M059J (cell line): ENCODE measurements around the gene MBNL2. TPM values are rescaled to one million over a fixed set of nuclear protein-coding genes. Genes with fewer than 3 reads are reported as not detected.
A peak's percentile ranks its signal among the peaks of the same experiment; 100 is the strongest.
"Not testable (repeated sequence)": the region's sequence is repeated elsewhere in the genome, so short reads cannot be mapped to it uniquely, and the experiment has no call there.

Experiments
- DNase-seq: peaks from one replicate; pipeline ENCODE4 v3.0.0-alpha.2; 2012; ENCODE audit warnings: low read depth
- total RNA-seq: library from RNA; depleted of rRNA; stranded (reverse); fragments of >200 nt; shearing (Covaris generic); gene quantifications from 2 replicates; pipeline ENCODE4 v1.2.3, GENCODE V29; 2014; rRNA removed

MBNL2 gene, protein sequence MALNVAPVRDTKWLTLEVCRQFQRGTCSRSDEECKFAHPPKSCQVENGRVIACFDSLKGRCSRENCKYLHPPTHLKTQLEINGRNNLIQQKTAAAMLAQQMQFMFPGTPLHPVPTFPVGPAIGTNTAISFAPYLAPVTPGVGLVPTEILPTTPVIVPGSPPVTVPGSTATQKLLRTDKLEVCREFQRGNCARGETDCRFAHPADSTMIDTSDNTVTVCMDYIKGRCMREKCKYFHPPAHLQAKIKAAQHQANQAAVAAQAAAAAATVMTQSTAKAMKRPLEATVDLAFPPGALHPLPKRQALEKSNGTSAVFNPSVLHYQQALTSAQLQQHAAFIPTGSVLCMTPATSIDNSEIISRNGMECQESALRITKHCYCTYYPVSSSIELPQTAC
- 57.2 and 72.8 TPM in 2 replicates for total RNA-seq

- DNase-seq, result peak; percentile 92
Measured at GRCh38 chr13:97221989-97222700, at the start of gene MBNL2. MBNL2 (plus strand) TSS chr13:97222333; CDS start chr13:97276236, 53,903 bp downstream.

- DNase-seq, result peak; percentile 48
Measured at GRCh38 chr13:97174638-97175037, 47.5 kb upstream of the MBNL2 start.

- DNase-seq, result no peak
Measured at GRCh38 chr13:97175041-97175440, 47.1 kb upstream of the MBNL2 start.

DNA sequence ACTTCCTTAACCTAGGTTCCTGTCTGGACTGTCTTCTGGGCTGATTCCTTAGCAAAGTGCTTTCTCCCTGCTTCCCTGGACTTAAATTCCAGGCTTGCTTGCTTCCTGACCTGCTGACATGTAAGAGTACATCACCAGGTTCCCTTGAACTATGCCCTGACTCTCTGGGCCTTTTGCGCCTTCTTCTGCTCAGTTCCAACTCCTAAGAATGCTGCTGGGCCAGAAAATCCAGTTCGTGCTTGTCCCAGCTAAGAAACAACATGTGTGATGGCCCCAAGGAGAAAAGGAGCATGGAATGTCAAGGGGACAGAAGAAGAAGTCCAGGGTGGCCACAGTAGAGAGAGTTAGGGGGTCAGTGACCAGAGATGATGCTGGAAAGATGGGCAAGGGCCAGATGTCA is 42.6 kb upstream of the MBNL2 start:
- no peak for DNase-seq

GRCh38 chr13:97182111-97182890 is 39.8 kb upstream of the MBNL2 start:
- no peak for DNase-seq

DNA sequence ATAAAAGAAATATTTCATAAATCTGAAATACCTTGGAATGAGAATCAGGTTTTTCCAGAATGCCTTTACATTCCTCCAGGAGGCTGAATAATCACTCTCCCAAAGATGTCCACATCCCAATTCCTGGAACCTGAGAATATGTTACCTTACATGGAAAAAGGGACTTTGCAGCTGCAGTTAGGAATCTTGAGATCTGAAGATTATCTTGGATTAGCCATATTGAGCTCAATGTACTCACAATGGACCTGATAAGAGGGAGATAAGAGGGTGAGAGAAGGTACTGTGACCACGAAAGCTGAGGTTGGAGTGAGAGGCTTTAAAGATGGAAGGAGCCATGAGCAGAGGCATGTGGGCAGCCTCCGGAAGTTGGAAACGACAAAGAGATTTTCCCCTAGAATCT is 36.8 kb upstream of the MBNL2 start:
- no peak for DNase-seq

DNA sequence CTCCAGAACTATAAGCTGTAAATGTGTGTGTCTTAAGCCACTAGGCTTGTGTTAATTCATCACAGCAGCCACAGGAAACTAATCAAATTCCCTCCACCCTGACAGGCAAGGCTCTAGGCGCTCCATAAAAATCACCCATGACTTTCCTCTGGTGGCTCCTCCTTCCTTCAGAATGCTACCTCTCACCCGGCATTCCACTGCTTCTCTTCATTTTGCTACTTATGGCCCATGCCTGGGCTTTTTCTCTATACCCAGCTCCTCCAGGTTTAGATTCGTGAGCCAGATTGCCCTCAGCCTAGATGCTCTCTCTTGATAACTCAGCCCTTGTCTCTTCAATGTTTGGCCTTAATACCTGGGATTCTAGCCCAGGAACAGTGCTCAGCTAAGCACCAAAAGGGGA is 36.4 kb upstream of the MBNL2 start:
- DNase-seq, result no peak

DNA sequence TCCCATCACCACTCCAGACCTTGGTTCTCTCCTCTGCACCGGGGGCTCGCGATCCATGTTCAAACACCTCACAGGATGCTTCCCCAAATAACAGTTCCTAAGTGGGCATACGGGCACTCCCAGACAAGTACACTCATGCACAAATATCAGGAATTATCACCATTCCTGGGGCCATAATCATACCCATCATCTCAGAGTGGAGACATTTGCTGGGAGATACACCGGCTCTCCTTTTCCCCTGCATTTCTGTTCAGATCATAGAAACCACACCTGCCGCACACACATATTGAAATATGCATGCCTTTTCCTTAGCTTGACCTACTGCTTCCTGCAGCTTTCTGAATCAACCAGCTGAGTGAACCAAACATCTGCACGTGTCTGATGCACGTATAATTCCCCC is 33.9 kb upstream of the MBNL2 start:
- no peak for DNase-seq

- DNase-seq, result no peak
Measured at GRCh38 chr13:97189928-97190327, 32.2 kb upstream of the MBNL2 start.

DNA sequence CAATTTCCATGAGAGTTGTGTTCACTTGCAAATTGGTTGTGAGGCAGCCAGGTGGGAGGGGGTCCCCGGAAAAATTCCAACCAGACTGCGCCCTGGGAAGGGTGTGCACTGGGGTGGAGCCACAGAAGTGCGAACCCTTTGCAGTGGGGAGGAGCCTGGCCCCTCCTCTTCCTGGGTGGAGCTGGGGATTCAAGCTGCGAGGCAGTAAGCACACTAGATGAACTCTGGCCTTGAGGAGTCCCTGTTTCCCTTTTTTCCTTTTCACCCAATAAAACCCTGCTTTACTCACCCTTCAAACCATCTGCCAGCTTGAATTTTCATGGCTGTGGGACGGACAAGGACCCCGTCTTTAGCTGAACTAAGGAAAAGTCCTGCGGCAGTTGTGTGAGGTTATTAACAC is 31.0 kb upstream of the MBNL2 start:
- no peak for DNase-seq

DNA sequence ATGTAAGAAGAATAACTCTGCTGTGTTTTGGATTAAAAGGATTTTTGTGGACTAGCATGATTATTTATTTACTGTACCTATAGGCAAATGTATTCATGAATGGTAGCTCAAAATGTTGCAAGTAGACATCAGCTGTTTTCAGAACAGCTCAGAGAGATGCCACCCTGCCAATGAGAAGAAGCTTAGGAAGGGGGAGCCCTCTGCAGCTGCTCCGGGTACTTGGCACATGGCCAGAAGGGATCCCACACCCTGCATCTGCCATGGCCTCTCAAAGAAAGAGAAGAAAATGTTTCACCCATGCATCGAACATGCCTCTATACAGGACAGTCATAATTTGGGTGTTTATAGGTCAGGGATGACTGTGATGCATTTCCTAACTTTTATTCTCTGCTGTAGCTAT is 30.5 kb upstream of the MBNL2 start:
- DNase-seq, result no peak

DNA sequence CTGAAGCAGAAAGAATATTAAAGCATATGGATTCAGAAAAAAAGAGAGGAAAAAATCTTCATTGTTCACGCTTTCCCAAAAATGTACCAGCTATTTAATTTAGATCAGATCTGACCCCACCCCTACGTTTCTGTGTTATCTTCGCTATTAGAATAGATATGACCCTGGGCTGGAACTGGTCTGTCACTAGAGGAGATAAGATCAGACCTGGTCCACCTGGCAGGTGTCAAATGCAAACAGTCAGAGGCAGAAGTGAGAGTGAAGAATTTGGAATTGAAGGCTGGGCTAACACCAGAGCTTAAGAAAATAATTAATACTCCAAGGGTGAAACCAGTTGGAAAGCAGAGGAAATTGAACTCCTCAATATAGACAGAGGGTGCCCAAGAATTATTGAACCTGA is 30.0 kb upstream of the MBNL2 start:
- no peak for DNase-seq

- DNase-seq, result no peak
Measured at GRCh38 chr13:97193577-97193976, 28.6 kb upstream of the MBNL2 start.

DNA sequence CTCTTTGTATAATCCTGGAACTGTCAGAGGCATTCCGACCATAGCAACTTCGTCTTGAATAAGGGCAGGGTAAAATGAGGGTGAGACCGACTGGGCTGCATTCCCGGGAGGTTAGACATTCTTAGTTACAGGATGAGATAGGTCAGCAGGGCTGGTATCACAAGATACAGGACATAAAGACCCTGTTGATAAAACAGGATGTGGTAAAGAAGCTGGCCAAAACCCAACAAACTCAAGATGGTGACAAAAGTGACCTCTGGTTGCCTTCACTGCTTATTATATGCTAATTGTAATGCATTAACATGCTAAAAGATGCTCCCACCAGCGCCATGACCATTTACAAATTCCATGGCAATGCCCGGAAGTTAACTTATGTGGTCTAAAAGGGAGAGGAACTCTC is 27.7 kb upstream of the MBNL2 start:
- peak; percentile 92 for DNase-seq

GRCh38 chr13:97196340-97196739 is 25.8 kb upstream of the MBNL2 start:
- no peak for DNase-seq

DNA sequence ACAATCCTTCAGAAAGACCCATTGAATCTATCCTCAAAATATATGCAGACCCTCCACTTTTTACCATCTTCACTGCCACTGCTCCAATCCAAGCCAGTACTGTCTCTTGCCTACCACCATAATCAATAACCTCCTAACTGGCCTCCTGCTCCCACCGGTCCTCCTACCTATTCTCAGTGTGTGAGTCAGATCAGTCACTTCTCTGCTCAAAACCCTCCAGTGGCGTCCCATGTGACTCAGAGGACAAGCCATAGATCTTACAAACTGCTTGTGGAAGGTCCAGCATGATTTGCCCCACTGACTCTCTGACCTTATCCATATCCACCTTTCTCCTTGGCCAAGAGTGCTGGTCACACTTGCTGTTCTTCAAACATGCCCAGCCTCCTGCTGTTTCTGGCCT is 23.4 kb upstream of the MBNL2 start:
- DNase-seq, result peak; percentile 18

- DNase-seq, result no peak
Measured at GRCh38 chr13:97199451-97199850, 22.7 kb upstream of the MBNL2 start.

- no peak for DNase-seq
Measured at GRCh38 chr13:97200081-97200942, 21.8 kb upstream of the MBNL2 start.

GRCh38 chr13:97202761-97203160 is 19.4 kb upstream of the MBNL2 start:
- no peak for DNase-seq

DNA sequence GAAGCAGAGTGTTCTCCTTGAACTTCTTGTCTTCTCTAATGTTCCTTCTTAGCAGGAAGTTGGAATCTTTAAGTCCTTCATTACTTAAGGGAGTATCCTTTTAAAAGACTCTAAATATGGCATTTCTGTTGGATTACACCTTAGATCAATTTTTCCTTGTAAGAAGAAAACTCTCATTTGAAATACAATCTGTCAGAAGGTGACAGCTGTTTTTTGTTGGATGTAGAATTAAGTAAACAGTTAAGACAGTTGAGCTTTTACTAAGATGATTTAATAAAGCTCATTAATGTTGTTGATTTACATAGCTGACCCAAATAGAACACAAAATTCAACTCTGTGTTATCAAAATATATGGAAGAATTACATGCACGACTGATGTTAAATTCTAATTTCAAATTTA is 16.7 kb upstream of the MBNL2 start:
- DNase-seq, result no peak

DNA sequence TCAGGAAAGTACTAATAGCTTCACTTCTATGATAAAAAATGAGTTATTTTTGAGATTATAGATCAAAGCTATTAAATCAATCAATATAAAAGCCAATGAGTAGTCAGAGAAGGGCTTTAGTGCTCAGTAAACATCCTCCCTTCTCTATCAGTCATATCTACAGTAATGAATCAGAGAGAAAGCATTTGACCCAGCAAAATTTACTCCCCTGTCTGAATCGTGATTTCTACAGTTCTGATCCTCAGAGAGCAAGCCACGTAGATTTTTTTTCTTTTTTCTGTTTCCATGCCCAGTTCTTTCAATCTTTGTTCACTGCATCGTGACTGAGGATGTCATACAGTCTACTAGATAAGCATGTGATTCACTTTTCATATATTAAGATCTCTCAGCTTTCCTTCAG is 16.2 kb upstream of the MBNL2 start:
- DNase-seq, result peak; percentile 63

GRCh38 chr13:97207252-97207651 is 14.9 kb upstream of the MBNL2 start:
- not testable (repeated sequence) for DNase-seq
